ENCODE results near the gene ZFAND3.

- TF ChIP-seq CTCF (conservative IDR thresholded peaks at IDR 0.05 in 1 of 2, IDR thresholded peaks at IDR 0.05 in 1 of 2; ENCODE audit: low read depth in 1 of 2, low read length in 2 of 2): no peak
- TF ChIP-seq EZH2 (IDR thresholded peaks at IDR 0.05; ENCODE audit: low read length, missing control alignments): no peak
Observed at GRCh38 chr6:38116248-38116647, 296.7 kb downstream of the ZFAND3 start.

All from fibroblast of lung (primary cell).